Cardiac septum (tissue), 1 donor: Measurements from ENCODE around the gene SOD3. TPM values are rescaled to one million over a fixed set of nuclear protein-coding genes. Genes with fewer than 3 reads are reported as not detected.

ENCODE experiments used
- DNase-seq: peaks from one replicate; pipeline ENCODE4 v3.0.0-alpha.2; 2020; ENCODE audit warnings: low spot score
- intact Hi-C: fragments of 100-400 bp; cut with DNase I; formaldehyde crosslinking; loops from one replicate; pipeline ENCODE4 v1.14.0; 2022
- total RNA-seq: library from RNA; stranded (reverse); fragmentation: NEBNext Ultra II Directional; extraction: Animal tissue kit (Norgen Biotek cat#: 25700); gene quantifications from one replicate; pipeline ENCODE4 v1.2.1, GENCODE V29; 2021
- donor health status: DM: no; HTN: no; CAD: no.

Gene SOD3
- total RNA-seq, 1 donor from 2014 or later, result 115 TPM

DNA sequence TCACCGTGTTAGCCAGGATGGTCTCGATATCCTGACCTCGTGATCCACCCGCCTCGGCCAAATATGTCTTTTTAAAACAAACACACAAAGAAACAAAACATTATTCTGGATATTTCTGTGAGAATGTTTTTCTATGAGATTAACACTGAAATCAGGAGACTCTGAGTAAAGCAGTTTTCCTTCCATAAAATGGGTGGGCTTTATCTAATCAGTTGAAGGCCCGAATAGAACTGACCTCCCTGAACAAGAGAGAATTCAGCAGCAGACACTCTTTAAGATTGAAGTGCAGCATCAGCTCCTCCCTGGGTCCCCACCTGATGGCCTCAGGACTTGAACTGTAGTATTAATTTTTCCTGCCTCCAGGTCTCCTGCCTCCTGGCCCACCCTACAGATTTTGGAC is 22.4 kb upstream of the SOD3 start:
- intact Hi-C loops, result no loop called here
- no peak for DNase-seq

DNA sequence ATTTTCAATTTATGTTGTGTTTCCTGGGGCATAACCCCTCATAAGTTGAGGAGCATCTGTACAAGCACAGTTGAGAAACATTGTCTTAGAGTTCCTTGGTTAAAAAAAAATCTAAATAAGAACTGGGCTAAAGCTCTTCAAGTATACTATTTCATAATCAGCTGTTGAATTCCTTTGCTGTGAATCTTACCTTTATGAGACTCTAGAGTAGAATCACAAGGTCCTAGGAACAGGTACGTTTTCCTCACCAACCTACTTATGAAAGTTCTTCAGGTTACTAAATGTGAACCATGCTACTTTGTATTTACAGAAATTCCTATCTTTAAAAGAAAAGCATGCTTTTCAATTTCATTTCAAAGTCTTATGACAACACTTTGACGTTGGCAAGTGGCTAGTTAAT is 20.9 kb upstream of the SOD3 start:
- intact Hi-C loops, result no loop called here
- no peak for DNase-seq

- intact Hi-C loops, result no loop called here
- DNase-seq, result no peak
Observed at GRCh38 chr4:24775032-24775605, 20.3 kb upstream of the SOD3 start.

- intact Hi-C loops, result no loop called here
Observed at GRCh38 chr4:24775750-24776149, 19.6 kb upstream of the SOD3 start.

DNA sequence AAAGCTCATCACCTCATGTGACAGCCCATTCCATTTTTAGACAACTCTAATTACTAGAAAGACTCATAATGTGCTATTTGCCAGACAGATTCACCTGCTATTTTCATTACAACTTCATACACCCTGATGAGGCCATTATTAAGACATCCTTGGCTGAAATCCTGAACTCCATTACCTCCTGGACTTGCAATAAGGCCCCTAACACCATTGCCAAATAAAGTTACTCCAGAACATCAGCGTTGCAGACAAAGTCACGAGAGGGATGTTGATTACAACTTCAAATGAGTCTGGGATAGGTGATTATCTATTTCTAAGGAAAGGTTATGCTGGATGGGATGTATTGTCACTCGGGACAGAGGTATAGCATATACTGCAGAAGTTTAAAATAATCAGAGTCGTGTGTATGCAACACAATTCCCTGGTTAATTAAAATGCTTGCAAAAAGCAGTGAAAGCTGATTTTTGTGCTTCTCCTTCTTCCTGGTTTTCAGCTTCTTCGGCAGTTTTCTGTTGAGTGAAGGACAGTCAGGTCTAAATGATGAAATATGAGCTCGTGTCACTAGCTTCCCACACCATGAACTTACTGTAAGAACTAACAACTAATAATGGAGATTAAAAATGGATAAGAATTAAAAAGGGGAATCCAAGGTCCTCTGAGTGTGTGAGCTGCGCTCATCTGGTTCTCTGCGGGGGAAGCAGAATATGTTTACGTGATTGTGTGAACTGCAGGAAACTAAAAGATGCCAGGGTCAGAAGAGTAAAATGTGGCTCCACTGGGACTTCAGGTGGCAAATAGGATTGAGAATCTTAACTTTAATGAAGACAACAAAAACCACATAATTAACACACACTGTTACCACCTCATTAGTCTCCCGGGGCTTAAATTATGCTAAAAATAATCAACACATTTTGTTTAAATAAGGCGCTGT is 17.6 kb upstream of the SOD3 start:
- intact Hi-C loops, result no loop called here
- no peak for DNase-seq

More at GRCh38 chr4:24775750-24776149, 19.6 kb upstream of the SOD3 start:
- DNase-seq, result no peak

GRCh38 chr4:24778464-24779225 is 16.7 kb upstream of the SOD3 start:
- DNase-seq, result no peak
- intact Hi-C loops, result no loop called here

DNA sequence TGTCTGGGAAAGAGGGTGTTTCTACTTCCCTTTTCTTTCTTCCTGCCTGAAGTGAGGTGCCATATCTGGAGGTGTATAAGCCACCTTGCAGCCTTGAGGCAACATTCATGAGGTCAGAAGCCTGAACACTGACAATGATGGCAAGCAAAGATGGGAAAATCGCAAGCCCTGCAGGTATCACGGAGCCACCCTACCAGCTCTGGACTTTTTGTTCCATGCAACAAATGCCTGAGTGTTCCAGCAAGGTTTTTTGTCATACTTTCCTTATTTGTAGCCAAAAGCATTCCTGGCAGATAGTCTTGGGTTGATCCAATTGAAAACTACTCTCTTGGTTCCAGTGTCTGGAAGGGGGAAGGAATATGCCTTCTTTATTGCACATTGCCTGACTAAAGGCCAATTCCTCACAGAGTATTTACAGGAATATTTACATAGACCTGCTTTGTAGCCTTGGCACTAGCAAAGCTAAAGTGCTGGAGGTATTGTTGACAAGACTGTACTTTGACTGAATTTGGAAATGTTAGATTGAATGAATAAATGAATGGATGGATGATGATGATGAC is 14.4 kb upstream of the SOD3 start:
- no peak for DNase-seq
- intact Hi-C loops, result no loop called here

GRCh38 chr4:24781999-24782745 is 13.2 kb upstream of the SOD3 start:
- intact Hi-C loops, result no loop called here

DNA sequence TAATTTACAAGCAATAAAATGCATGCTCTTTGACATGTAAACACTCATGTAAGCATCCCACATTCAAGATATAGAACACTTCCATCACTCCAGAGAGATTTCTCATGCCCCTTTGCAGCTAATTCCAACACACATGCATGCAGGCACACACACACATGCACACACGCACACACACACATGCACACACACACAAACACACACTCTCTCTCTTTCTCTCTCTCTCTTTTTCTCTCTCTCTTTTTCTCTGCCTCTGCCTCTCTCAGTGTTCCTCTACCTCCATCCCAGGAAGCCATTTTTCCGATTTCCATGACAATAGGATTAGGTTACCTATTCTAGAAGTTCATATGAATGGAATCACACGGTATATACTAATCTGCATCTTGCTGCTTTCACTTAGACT is 11.9 kb upstream of the SOD3 start:
- intact Hi-C loops, result no loop called here
- no peak for DNase-seq

More at GRCh38 chr4:24781999-24782745, 13.2 kb upstream of the SOD3 start:
- DNase-seq, result no peak

GRCh38 chr4:24791043-24791442 is 4.3 kb upstream of the SOD3 start:
- no peak for DNase-seq
- intact Hi-C loops, result loop anchor here (5.0 to 10.0 kb wide), 3 partner anchors 54 to 206 kb away; partner anchors contain the start of gene DHX15

- intact Hi-C loops, result loop anchor here (5.0 to 10.0 kb wide), 3 partner anchors 55 to 208 kb away; partner anchors contain the start of gene DHX15
- DNase-seq, result no peak
Observed at GRCh38 chr4:24792552-24792951, 2.8 kb upstream of the SOD3 start.

DNA sequence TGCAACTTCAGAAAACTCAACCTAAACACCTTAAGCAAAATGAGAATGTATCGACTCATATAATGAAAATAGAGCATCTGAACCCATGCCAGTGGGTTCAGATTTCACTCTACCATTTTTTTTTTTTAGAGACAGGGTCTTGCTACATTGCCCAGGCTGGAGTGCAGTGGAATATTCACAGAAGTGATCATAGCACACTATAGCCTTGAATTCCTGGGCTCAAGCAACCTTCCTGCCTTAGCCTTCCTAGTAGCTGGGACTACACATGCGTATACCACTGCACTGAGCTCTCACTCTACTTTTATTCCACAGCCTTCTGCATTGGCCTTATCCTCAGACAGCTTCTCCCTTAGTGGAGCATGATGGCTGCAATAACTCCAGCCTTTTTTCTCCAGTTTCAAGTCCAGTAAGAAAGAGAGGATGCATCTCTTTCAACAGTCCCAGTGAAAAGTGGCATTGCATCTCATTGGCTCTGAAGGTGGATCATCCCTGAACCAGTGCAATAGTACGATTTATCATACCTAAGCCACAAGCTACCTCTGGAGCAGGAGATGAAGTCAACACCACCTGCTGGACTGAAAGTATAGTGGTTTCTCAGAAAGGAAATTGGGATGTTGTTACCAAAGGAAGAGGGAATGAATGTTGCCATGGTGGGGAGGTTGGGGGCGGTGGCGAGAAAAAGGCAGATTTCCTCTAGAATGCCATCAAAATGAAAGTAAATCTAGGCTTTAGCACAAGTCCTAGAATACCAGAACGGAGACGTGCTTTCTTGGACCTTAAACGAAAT is 2.0 kb upstream of the SOD3 start:
- intact Hi-C loops, result loop anchor here (5.0 to 10.0 kb wide), 3 partner anchors 56 to 209 kb away; partner anchors contain the start of gene DHX15
- DNase-seq, result no peak

DNA sequence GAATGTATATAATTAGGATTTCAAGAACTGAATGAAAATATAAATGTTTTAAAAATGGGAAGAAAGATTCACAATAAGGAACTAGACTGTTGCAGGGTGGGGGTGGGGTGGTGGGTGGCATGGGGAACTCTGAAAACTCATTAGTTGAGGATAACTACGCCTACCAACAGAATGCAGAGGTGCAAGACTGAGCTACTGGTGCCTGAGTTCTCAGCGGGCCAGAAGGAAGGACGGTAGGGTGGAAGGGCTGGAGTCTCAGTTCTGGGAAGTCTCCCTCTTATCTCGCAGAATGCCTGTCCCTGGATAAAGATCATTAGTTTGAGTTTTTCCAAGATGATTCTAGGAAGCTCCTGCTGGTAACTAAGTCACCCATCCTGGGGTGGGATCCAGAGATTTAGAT is 1.3 kb upstream of the SOD3 start:
- no peak for DNase-seq
- intact Hi-C loops, result loop anchor here (5.0 to 10.0 kb wide), 3 partner anchors 57 to 209 kb away; partner anchors contain the start of gene DHX15

GRCh38 chr4:24794480-24794879 is 893 bp upstream of the SOD3 start:
- no peak for DNase-seq
- intact Hi-C loops, result loop anchor here (5.0 to 10.0 kb wide), 3 partner anchors 57 to 210 kb away; partner anchors contain the start of gene DHX15

GRCh38 chr4:24795666-24796381 is 451 bp downstream of the SOD3 start:
- no peak for DNase-seq
- intact Hi-C loops, result loop anchor here (5.0 to 10.0 kb wide), 3 partner anchors 116 to 324 kb away; partner anchors contain the start of genes CCDC149 and DHX15

DNA sequence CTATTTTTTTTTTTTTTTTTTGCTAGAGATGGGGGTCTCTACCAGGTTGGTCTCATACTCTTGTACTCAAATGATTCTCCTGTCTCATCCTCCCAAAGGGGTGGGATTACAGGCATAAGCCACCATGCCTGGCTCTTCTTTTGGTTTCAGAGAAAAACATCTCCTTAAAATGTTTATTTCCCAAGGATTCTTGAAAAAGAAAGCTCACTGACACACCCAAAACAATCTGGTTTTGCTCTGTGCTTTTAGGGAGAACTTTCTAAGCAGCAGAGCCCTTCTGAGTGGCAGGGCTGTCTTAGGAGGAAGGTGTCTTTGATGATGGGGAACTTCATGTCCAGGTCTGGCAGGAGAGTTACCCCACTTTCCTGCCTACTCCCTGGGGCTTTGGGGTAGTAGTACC is 1.2 kb downstream of the SOD3 start:
- intact Hi-C loops, result loop anchor here (5.0 to 10.0 kb wide), 3 partner anchors 116 to 324 kb away; partner anchors contain the start of genes CCDC149 and DHX15
- DNase-seq, result no peak

DNA sequence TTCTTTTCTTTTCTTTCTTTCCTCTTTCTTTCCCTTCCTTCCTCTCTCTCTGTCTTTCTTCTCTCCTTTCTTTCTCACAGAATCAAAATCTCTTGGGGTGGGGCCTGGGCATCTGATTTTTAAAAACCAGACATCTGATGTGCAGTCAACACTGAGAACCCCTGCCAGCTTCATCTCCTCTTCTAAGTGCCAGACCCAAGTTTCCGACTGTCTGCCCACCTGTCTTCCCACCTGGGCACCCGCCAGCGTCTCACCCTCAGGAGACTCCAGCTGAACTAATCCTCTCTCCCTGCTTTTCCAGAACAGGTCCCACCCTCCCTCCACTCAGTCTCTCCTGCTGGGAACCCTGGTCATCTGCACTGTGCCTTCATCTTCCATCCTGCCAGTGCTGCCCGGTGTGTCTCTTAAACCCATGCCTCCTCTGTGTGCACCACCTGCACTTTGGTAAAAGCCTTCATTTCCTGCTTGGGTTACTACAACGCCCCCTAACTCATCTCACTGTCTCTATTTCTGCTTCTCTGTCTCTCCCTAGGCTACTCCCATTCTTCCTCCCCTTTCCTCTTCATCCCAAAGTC is 2.8 kb downstream of the SOD3 start:
- no peak for DNase-seq
- intact Hi-C loops, result loop anchor here (5.0 to 10.0 kb wide), 3 partner anchors 114 to 326 kb away; partner anchors contain the start of genes CCDC149 and DHX15
